Measurements from ENCODE around the gene SMARCA1. TPM values are rescaled to one million over a fixed set of nuclear protein-coding genes. Genes with fewer than 3 reads are reported as not detected.
A peak's percentile ranks its signal among the peaks of the same experiment; 100 is the strongest.

SMARCA1 gene
- total and polyA plus RNA-seq, 2 donors (not counting 1 experiment from before 2014, with no cell fraction given), result 0.07 to 0.39 TPM

DNA sequence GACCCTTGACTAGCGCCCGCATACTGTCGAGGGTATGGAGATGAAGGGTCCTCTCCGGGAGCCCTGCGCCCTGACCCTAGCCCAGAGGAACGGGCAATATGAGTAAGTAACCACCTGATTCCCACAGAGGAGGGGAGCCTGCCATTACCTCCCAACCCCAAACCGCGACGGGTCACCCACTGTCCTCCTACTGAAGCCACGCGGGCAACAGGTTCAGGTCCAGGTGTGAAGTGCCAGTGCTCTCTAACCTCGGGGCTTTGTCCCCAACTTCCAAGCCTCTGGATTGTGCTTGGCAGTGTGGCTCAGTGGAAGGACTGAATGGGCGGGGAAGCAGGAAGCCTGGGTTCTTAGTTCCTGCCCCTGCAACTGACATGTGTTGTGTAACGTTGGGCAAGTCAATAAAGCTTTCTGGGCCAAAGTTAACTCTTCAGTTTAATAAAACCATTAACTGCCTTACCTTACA lies 17.5 kb upstream of the SMARCA1 start:
- intact Hi-C loops (cut with micrococcal nuclease), result no loop called here
- H3K9ac ChIP-seq (ENCODE audit: low read length), result peak overlapping the region; percentile 36

DNA sequence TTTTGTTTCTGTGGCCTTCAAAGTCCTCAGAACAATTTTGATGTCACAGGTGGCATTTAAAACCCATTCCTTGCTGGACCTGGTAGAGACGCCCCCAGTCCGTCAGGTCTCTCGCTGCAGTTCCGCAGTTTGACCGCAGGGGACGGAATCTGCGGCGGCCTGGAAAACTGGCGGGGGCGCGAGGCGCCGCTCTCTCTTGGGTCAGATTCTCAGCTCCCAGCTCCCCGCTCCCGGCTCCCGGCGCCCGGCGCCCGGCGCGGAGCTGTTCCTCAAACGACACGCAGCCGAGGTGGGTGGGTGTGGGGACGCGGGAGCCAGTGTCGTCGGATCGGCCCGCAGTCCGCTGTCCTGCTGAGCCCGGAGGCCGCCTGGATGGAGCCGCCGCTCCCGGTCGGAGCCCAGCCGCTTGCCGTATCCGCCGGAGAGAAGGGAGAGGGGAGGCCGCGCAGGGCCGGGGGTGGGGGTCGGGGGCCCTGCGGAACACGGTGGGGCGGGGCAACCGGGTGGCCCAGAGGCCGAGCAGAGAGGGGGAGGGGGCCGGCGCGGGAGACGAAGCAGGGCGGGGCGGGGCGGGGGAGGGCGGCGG lies 16.9 kb upstream of the SMARCA1 start, which contains the start of gene OCRL:
Gene OCRL (plus strand): TSS at position 192 of the 586 bp plus-strand sequence. CDS start 181 bp downstream, at position 373.
- CTCF ChIA-PET, result no interaction called here
- peak; percentile 69 for DNase-seq
- Histone ChIP-seq H3K79me2 (ENCODE audit: control insufficient read depth, insufficient read depth, low read length) (no peaks in the 10 kb centered on the region), H2AFZ (ENCODE audit: insufficient read depth, low read depth, low read length, poor library complexity, severe bottlenecking) (peak within 1 kb of the TSS; percentile 71), H3K27ac (ENCODE audit: low read length in 2 of 2) (no peak within 1 kb of the TSS), H3K27me3 (replicated peaks in 1 of 4; ENCODE audit: control extremely low read depth in 1 of 4, control insufficient read depth in 3 of 4, insufficient read depth in 4 of 4, low read length in 3 of 4) (no peaks in the 10 kb centered on the region), H3K4me1 (ENCODE audit: control insufficient read depth in 2 of 2, insufficient read depth in 2 of 2, low read length in 2 of 2) (peaks cover 3 to 5% of the 10 kb centered on the region in 2 donors), H3K4me2 (replicated peaks; ENCODE audit: low read depth, low read length, poor library complexity, severe bottlenecking) (peak within 1 kb of the TSS; percentile 62), H3K9ac (ENCODE audit: low read length) (peak within 1 kb of the TSS; percentile 59), H4K20me1 (ENCODE audit: control insufficient read depth, insufficient read depth, low read length, poor library complexity, severe bottlenecking) (no peaks in the 10 kb centered on the region), H3K9me3 (ENCODE audit: control extremely low read depth in 1 of 3, control insufficient read depth in 2 of 3, insufficient read depth in 1 of 3, low read length in 2 of 3) (no peaks in the 10 kb centered on the region), H3K36me3 (replicated peaks in 1 of 2; ENCODE audit: control extremely low read depth in 1 of 2, control insufficient read depth in 1 of 2, extremely low read depth in 1 of 2, insufficient read depth in 2 of 2, low read length in 1 of 2) (no peaks in the 10 kb centered on the region), H3K4me3 (ENCODE audit: control extremely low read depth in 1 of 5, extremely low read depth in 1 of 5, insufficient read depth in 1 of 5, low read depth in 2 of 5, low read length in 4 of 5) (peak within 1 kb of the TSS; percentile 38 to 66 (median 59))
- peak within 1 kb of the TSS; percentile 72 for H3K4me3 Mint-ChIP-seq
- H3K9me3 Mint-ChIP-seq (ENCODE audit: insufficient read depth), result no peaks in the 10 kb centered on the region
- peaks cover 9% of the 10 kb centered on the region for H3K4me1 Mint-ChIP-seq
- POLR2A ChIA-PET, result interaction anchor here (0.8 kb wide), 1 partner anchor 15 kb away, joined by 3 read pairs; no protein-coding TSS in a partner anchor
- no peak for TF ChIP-seq EZH2 (IDR thresholded peaks at IDR 0.05; ENCODE audit: borderline replicate concordance, insufficient read depth, low read depth, low read length, poor library complexity, severe bottlenecking)
- TF ChIP-seq, protein P1, sequence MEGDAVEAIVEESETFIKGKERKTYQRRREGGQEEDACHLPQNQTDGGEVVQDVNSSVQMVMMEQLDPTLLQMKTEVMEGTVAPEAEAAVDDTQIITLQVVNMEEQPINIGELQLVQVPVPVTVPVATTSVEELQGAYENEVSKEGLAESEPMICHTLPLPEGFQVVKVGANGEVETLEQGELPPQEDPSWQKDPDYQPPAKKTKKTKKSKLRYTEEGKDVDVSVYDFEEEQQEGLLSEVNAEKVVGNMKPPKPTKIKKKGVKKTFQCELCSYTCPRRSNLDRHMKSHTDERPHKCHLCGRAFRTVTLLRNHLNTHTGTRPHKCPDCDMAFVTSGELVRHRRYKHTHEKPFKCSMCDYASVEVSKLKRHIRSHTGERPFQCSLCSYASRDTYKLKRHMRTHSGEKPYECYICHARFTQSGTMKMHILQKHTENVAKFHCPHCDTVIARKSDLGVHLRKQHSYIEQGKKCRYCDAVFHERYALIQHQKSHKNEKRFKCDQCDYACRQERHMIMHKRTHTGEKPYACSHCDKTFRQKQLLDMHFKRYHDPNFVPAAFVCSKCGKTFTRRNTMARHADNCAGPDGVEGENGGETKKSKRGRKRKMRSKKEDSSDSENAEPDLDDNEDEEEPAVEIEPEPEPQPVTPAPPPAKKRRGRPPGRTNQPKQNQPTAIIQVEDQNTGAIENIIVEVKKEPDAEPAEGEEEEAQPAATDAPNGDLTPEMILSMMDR (IDR thresholded peaks at IDR 0.05), result peak; percentile 58
- H3K27me3 Mint-ChIP-seq, result no peaks in the 10 kb centered on the region
- no peak within 1 kb of the TSS for H3K27ac Mint-ChIP-seq
- 0% methylated on average over 20 of the region's 60 CpGs for WGBS (ENCODE audit: insufficient coverage)
- intact Hi-C loops (cut with micrococcal nuclease), result no loop called here
- peak; percentile 81 for ATAC-seq (ENCODE audit: low read depth)

More for the DNA sequence above, 17.5 kb upstream of the SMARCA1 start:
- Histone ChIP-seq H3K4me2 (replicated peaks; ENCODE audit: low read depth, low read length, poor library complexity, severe bottlenecking) (peak overlapping the region; percentile 62), H4K20me1 (ENCODE audit: control insufficient read depth, insufficient read depth, low read length, poor library complexity, severe bottlenecking) (no peaks in the 10 kb centered on the region), H3K79me2 (ENCODE audit: control insufficient read depth, insufficient read depth, low read length) (no peaks in the 10 kb centered on the region), H2AFZ (ENCODE audit: insufficient read depth, low read depth, low read length, poor library complexity, severe bottlenecking) (peak overlapping the region; percentile 62), H3K4me1 (ENCODE audit: control insufficient read depth in 2 of 2, insufficient read depth in 2 of 2, low read length in 2 of 2) (peaks cover 3 to 5% of the 10 kb centered on the region in 2 donors), H3K27ac (ENCODE audit: low read length in 2 of 2) (no peak overlapping the region), H3K4me3 (ENCODE audit: control extremely low read depth in 1 of 5, extremely low read depth in 1 of 5, insufficient read depth in 1 of 5, low read depth in 2 of 5, low read length in 4 of 5) (peak overlapping the region; percentile 22 to 59 (median 48)), H3K27me3 (replicated peaks in 1 of 4; ENCODE audit: control extremely low read depth in 1 of 4, control insufficient read depth in 3 of 4, insufficient read depth in 4 of 4, low read length in 3 of 4) (no peaks in the 10 kb centered on the region), H3K9me3 (ENCODE audit: control extremely low read depth in 1 of 3, control insufficient read depth in 2 of 3, insufficient read depth in 1 of 3, low read length in 2 of 3) (no peaks in the 10 kb centered on the region), H3K36me3 (replicated peaks in 1 of 2; ENCODE audit: control extremely low read depth in 1 of 2, control insufficient read depth in 1 of 2, extremely low read depth in 1 of 2, insufficient read depth in 2 of 2, low read length in 1 of 2) (no peaks in the 10 kb centered on the region)
- ChIA-PET CTCF (no interaction called here), POLR2A (interaction anchor here (0.8 kb wide), 1 partner anchor 16 kb away, joined by 3 read pairs; no protein-coding TSS in a partner anchor)
- Mint-ChIP-seq H3K27me3 (no peaks in the 10 kb centered on the region), H3K4me3 (peak overlapping the region; percentile 72), H3K27ac (no peak overlapping the region), H3K9me3 (ENCODE audit: insufficient read depth) (no peaks in the 10 kb centered on the region), H3K4me1 (peaks cover 9% of the 10 kb centered on the region)
- DNase-seq (peak; percentile 16), ATAC-seq (ENCODE audit: low read depth) (no peak)
- WGBS (ENCODE audit: insufficient coverage), result 0% methylated on average over 1 of the region's 14 CpGs
- TF ChIP-seq, protein P1 (IDR thresholded peaks at IDR 0.05), result no peak
- TF ChIP-seq EZH2 (IDR thresholded peaks at IDR 0.05; ENCODE audit: borderline replicate concordance, insufficient read depth, low read depth, low read length, poor library complexity, severe bottlenecking), result no peak
